Nephron (organoid): ENCODE data around the gene NCEH1.
A peak's percentile ranks its signal among the peaks of the same experiment; 100 is the strongest.
"Not testable (repeated sequence)": the region's sequence is repeated elsewhere in the genome, so short reads cannot be mapped to it uniquely, and the experiment has no call there.

ENCODE experiments used
- H3K27ac Mint-ChIP-seq, 3 experiments: 2 replicates each; pipeline ENCODE4 v1.8.0; 2020; ENCODE audit warnings: mixed read lengths in 3 of 3, mild to moderate bottlenecking in 2 of 3, moderate library complexity in 1 of 3
- H3K27me3 Mint-ChIP-seq: 2 replicates; pipeline ENCODE4 v1.8.0; 2021; ENCODE audit warnings: low read depth, mild to moderate bottlenecking, moderate library complexity, mixed read lengths
- H3K36me3 Mint-ChIP-seq: 2 replicates; pipeline ENCODE4 v1.8.0; 2020; ENCODE audit warnings: low read depth, mixed read lengths
- H3K4me1 Mint-ChIP-seq: 2 replicates; pipeline ENCODE4 v1.8.0; 2020; ENCODE audit warnings: mixed read lengths
- H3K4me3 Mint-ChIP-seq, 3 experiments: 2 replicates each; pipeline ENCODE4 v1.8.0; 2020; ENCODE audit warnings: mild to moderate bottlenecking in 3 of 3, mixed read lengths in 3 of 3, moderate library complexity in 2 of 3
- H3K9me3 Mint-ChIP-seq: 2 replicates; pipeline ENCODE4 v1.8.0; 2020; ENCODE audit warnings: mixed read lengths
- CTCF ChIP-seq, 3 experiments: fragments of 200-600 bp; sonication (generic); IDR thresholded peaks; one replicate each; pipeline ENCODE4 v1.5.0; 2021; ENCODE audit warnings: antibody characterized with exemption in 3 of 3; ENCODE audit not compliant: unreplicated experiment in 3 of 3

NCEH1 gene

GRCh38 chr3:172601066-172601832 lies 109.6 kb downstream of the NCEH1 start:
- H3K4me3 Mint-ChIP-seq: no peak overlapping the region
- H3K36me3 Mint-ChIP-seq: no peaks in the 10 kb centered on the region
- TF ChIP-seq CTCF (IDR thresholded peaks at IDR 0.05; ENCODE audit: unreplicated experiment in 3 of 3): no peak
- peaks cover 2% of the 10 kb centered on the region for H3K9me3 Mint-ChIP-seq
- no peaks in the 10 kb centered on the region for H3K27me3 Mint-ChIP-seq
- H3K27ac Mint-ChIP-seq: peak overlapping the region; percentile 67 to 91 (median 90)
- peaks cover 14% of the 10 kb centered on the region for H3K4me1 Mint-ChIP-seq

GRCh38 chr3:172600644-172601065 lies 110.2 kb downstream of the NCEH1 start:
- Mint-ChIP-seq H3K27ac (peak overlapping the region; percentile 67 to 91 (median 90)), H3K4me1 (peaks cover 18% of the 10 kb centered on the region), H3K27me3 (no peaks in the 10 kb centered on the region), H3K9me3 (peaks cover 2% of the 10 kb centered on the region), H3K36me3 (no peaks in the 10 kb centered on the region), H3K4me3 (no peak overlapping the region)
- no peak for TF ChIP-seq CTCF (IDR thresholded peaks at IDR 0.05; ENCODE audit: unreplicated experiment in 3 of 3)

- H3K27me3 Mint-ChIP-seq: no peaks in the 10 kb centered on the region
- no peaks in the 10 kb centered on the region for H3K36me3 Mint-ChIP-seq
- peaks cover 2% of the 10 kb centered on the region for H3K9me3 Mint-ChIP-seq
- no peak overlapping the region for H3K4me3 Mint-ChIP-seq
- no peak for TF ChIP-seq CTCF (IDR thresholded peaks at IDR 0.05; ENCODE audit: unreplicated experiment in 3 of 3)
- H3K4me1 Mint-ChIP-seq: peaks cover 20% of the 10 kb centered on the region
- H3K27ac Mint-ChIP-seq: no peak overlapping the region
Measured at GRCh38 chr3:172598904-172599303, 112.0 kb downstream of the NCEH1 start.

GRCh38 chr3:172596394-172596706 lies 114.5 kb downstream of the NCEH1 start:
- Mint-ChIP-seq H3K9me3 (peaks cover 2% of the 10 kb centered on the region), H3K27ac (peak overlapping the region; percentile 64 to 83 (median 74)), H3K27me3 (no peaks in the 10 kb centered on the region), H3K4me1 (peaks cover 23% of the 10 kb centered on the region), H3K4me3 (peak overlapping the region in 1 of 3 experiments; percentile 61), H3K36me3 (no peaks in the 10 kb centered on the region)
- peak in 1 of 3 experiments; percentile 1 for TF ChIP-seq CTCF (IDR thresholded peaks at IDR 0.05; ENCODE audit: unreplicated experiment in 3 of 3)

GRCh38 chr3:172595664-172596393 lies 115.0 kb downstream of the NCEH1 start:
- Mint-ChIP-seq H3K36me3 (no peaks in the 10 kb centered on the region), H3K27ac (peak overlapping the region; percentile 64 to 83 (median 74)), H3K27me3 (no peaks in the 10 kb centered on the region), H3K9me3 (peaks cover 2% of the 10 kb centered on the region), H3K4me1 (peaks cover 23% of the 10 kb centered on the region), H3K4me3 (peak overlapping the region; percentile 50 to 61 (median 56))
- peak; percentile 64 to 72 (median 64) for TF ChIP-seq CTCF (IDR thresholded peaks at IDR 0.05; ENCODE audit: unreplicated experiment in 3 of 3)

GRCh38 chr3:172594900-172595663 lies 115.8 kb downstream of the NCEH1 start:
- not testable (repeated sequence) for H3K27me3 Mint-ChIP-seq, H3K9me3 Mint-ChIP-seq, H3K4me3 Mint-ChIP-seq, H3K36me3 Mint-ChIP-seq
- Mint-ChIP-seq H3K4me1 (peaks cover 20% of the 10 kb centered on the region), H3K27ac (peak overlapping the region; percentile 65 to 83 (median 74))
